Testis (tissue), 3 donors: ENCODE measurements around the gene IGFBP2. TPM values are rescaled to one million over a fixed set of nuclear protein-coding genes. Genes with fewer than 3 reads are reported as not detected.

Source experiments
- DNase-seq: peaks from one replicate; pipeline ENCODE4 v3.0.0-alpha.2; 2019
- H3K27ac ChIP-seq, 2 donors: fragments of 200-600 bp; sonication (generic); one replicate each; pipeline ENCODE4 v1.5.1; 2019
- H3K27me3 ChIP-seq: fragments of 200-600 bp; sonication (generic); one replicate; pipeline ENCODE4 v1.5.1; 2019
- H3K36me3 ChIP-seq: fragments of 200-600 bp; sonication (generic); one replicate; pipeline ENCODE4 v1.5.1; 2017; ENCODE audit warnings: low read depth; ENCODE audit errors: missing control alignments
- H3K4me1 ChIP-seq: fragments of 200-600 bp; sonication (generic); one replicate; pipeline ENCODE4 v1.5.1; 2019
- H3K4me3 ChIP-seq, 2 donors: fragments of 200-600 bp; sonication (generic); one replicate each; pipeline ENCODE4 v1.5.1; 2017 to 2019
- H3K9me3 ChIP-seq: fragments of 200-600 bp; sonication (generic); one replicate; pipeline ENCODE4 v1.5.1; 2017
- POLR2A ChIP-seq: fragments of 450-650 bp; IDR thresholded peaks from one replicate; pipeline ENCODE4 v1.6.1; 2017; ENCODE audit warnings: antibody characterized with exemption, mild to moderate bottlenecking, moderate library complexity
- WGBS, 2 donors: methylation state at CpG; one replicate each; pipeline ENCODE4 v1.1.5; 2018; 5-methylcytosine and 5-hydroxymethylcytosine counted together
- intact Hi-C: fragments of 100-400 bp; cut with DNase I; formaldehyde crosslinking; loops from one replicate; pipeline ENCODE4 v1.15.1; 2023; ENCODE audit warnings: low total_unique reads
- polyA plus RNA-seq: library from polyadenylated mRNA; stranded (reverse); fragments of 350-450 nt; fragmentation: Illumina TruSeq; extraction: RNeasy Lipid Tissue Mini Kit (QIAGEN cat#74804); gene quantifications from one replicate; pipeline ENCODE4 v1.2.3, GENCODE V29; 2014; ENCODE audit warnings: low read depth, low replicate concordance; ENCODE audit not compliant: insufficient read depth
- total RNA-seq, 2 donors: library from RNA; depleted of rRNA; stranded (reverse); fragments of >200 nt; gene quantifications; one replicate each; pipeline ENCODE4 v1.2.3, GENCODE V29; 2016
- TF ChIP-seq, protein P1 (sequence below), 3 experiments: fragments of 450-650 bp in 2 of 3; fragments of 200-600 bp in 1 of 3; sonication (generic) in 1 of 3; IDR thresholded peaks; one replicate each; pipeline ENCODE4 v1.5.1; 2016 to 2019; ENCODE audit warnings: antibody characterized with exemption in 3 of 3, mild to moderate bottlenecking in 2 of 3, moderate library complexity in 1 of 3

The IGFBP2 gene
- total and polyA plus RNA-seq, 3 donors from 2014 or later = 100 to 180 (median 118) TPM

DNA sequence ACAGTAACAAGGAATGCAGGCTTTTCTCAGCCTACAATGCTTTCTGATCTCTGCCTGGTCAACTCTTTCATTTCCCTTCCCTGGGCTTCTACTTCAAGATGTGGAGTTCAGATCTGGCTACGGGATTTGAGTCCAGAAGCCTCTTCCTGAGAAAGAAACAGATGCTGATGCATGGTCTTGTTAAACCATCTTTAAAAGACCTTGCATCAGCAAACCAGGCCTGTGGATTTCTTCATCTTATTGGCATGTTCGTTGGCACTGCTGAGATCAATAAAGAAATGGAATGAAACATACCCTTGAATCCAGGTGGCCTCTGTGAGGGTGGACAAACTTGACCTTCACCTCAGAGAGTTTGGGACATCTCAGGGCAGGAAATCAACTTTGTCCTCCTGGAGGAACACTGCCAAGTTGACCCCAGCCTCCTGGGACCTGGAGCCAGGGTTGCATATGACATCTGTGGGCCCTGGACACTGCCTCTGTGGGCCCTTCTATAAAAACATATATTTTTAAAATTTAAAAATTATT is 21.4 kb downstream of the IGFBP2 start:
- Histone ChIP-seq H3K36me3 (no peaks in the 10 kb centered on the region), H3K27me3 (no peaks in the 10 kb centered on the region), H3K4me1 (peaks cover 11% of the 10 kb centered on the region), H3K27ac (no peak overlapping the region), H3K9me3 (no peaks in the 10 kb centered on the region), H3K4me3 (no peak overlapping the region)
- no peak for TF ChIP-seq POLR2A
- TF ChIP-seq, protein P1, sequence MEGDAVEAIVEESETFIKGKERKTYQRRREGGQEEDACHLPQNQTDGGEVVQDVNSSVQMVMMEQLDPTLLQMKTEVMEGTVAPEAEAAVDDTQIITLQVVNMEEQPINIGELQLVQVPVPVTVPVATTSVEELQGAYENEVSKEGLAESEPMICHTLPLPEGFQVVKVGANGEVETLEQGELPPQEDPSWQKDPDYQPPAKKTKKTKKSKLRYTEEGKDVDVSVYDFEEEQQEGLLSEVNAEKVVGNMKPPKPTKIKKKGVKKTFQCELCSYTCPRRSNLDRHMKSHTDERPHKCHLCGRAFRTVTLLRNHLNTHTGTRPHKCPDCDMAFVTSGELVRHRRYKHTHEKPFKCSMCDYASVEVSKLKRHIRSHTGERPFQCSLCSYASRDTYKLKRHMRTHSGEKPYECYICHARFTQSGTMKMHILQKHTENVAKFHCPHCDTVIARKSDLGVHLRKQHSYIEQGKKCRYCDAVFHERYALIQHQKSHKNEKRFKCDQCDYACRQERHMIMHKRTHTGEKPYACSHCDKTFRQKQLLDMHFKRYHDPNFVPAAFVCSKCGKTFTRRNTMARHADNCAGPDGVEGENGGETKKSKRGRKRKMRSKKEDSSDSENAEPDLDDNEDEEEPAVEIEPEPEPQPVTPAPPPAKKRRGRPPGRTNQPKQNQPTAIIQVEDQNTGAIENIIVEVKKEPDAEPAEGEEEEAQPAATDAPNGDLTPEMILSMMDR (IDR thresholded peaks at IDR 0.05) = no peak
- WGBS, 2 donors = 81 to 85% methylated on average over 2 of the region's 2 CpGs
- intact Hi-C loops = no loop called here
- DNase-seq = no peak

DNA sequence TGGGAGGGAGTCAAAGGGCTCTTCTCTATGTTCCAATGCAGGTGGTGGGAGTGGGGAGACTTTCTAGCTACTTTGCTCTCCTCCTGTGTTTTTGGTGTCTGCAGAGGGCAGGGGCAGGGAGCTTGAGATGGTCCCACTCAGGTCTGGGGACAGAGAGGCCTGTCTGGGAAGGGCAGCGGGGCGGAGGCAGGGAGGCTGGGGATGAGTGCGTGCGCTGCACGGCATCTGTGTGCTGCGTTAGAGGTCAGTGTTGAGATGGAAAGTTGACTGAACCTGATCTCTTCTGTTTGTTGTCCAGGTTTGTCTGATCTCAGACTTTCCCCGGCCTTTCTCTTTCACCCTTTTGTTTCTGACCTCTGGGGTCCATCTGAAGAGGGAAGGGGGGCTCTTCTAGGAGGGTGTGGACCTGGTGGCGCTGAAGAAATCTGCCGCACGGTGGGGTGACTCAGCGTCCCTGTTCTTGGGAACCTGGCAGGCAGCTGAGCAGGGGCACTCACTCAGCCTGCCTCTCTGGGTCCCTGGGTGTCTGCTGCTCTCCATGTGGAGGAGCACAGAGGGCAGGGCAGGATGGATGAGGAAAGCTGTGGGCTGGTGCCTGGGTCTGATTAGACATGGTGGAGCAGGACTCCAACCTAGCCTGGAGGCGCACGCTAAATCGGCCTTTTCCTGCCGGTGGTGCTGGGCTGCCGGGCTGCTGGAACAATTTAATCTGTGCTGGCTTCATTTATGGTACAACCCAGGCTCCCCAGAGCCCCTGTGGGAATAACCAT is 24.1 kb downstream of the IGFBP2 start:
- no peaks in the 10 kb centered on the region for H3K4me1 ChIP-seq
- no peak overlapping the region for H3K27ac ChIP-seq
- intact Hi-C loops = no loop called here
- 78 to 83% methylated on average over 16 of the region's 16 CpGs for WGBS, 2 donors
- DNase-seq = no peak
- H3K27me3 ChIP-seq = no peaks in the 10 kb centered on the region
- no peaks in the 10 kb centered on the region for H3K9me3 ChIP-seq
- no peak overlapping the region for H3K4me3 ChIP-seq
- TF ChIP-seq POLR2A = no peak
- TF ChIP-seq, protein P1 (IDR thresholded peaks at IDR 0.05) = no peak
- H3K36me3 ChIP-seq = no peaks in the 10 kb centered on the region

DNA sequence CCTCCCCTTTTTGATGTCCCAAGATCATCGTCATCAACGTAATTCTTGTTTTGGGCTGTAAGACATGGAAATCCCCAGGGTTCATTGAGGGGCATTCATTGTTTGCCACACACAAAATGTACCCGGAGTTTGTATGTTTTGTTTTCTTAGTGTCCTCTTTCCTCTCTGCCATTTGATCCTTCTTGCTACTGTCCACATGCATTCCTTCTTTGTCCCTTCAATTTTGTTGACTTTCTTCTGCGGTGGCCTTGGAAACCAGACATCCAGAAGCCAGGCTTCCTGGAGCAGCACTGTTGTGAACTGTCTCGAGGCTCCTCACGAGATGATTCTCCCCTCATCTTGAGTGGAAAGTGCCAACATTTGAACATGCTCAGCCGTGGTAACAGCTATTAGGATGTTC is 24.8 kb downstream of the IGFBP2 start:
- 65 to 74% methylated on average over 7 of the region's 7 CpGs for WGBS, 2 donors
- H3K4me1 ChIP-seq = no peaks in the 10 kb centered on the region
- intact Hi-C loops = no loop called here
- no peak overlapping the region for H3K27ac ChIP-seq
- DNase-seq = no peak
- H3K36me3 ChIP-seq = no peaks in the 10 kb centered on the region
- no peaks in the 10 kb centered on the region for H3K27me3 ChIP-seq
- H3K4me3 ChIP-seq = no peak overlapping the region
- no peak for TF ChIP-seq POLR2A
- TF ChIP-seq, protein P1 (IDR thresholded peaks at IDR 0.05) = no peak
- H3K9me3 ChIP-seq = no peaks in the 10 kb centered on the region

DNA sequence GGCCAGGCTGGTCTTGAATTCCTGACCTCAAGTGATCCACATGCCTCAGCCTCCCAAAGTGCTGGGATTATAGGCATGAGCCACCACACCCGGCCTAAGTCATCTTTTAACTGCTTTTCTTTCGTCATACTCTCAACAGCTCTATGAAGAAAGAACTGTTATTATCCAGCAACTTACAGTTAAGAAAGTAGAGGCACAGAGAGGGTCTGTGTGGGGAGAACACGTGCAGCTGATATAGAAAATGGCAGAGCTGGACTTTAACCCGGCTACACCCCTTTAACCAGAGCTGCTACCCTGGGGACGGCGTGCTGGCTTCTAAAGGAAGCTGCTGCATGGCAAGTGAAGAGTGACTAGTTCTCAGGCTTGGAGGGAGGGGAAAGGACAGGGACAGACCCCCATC is 25.5 kb downstream of the IGFBP2 start:
- intact Hi-C loops = no loop called here
- no peak for TF ChIP-seq POLR2A
- H3K27me3 ChIP-seq = no peaks in the 10 kb centered on the region
- no peaks in the 10 kb centered on the region for H3K4me1 ChIP-seq
- no peak for DNase-seq
- H3K4me3 ChIP-seq = no peak overlapping the region
- H3K27ac ChIP-seq = no peak overlapping the region
- H3K9me3 ChIP-seq = no peaks in the 10 kb centered on the region
- no peaks in the 10 kb centered on the region for H3K36me3 ChIP-seq
- WGBS, 2 donors = 88 to 95% methylated on average over 6 of the region's 6 CpGs

DNA sequence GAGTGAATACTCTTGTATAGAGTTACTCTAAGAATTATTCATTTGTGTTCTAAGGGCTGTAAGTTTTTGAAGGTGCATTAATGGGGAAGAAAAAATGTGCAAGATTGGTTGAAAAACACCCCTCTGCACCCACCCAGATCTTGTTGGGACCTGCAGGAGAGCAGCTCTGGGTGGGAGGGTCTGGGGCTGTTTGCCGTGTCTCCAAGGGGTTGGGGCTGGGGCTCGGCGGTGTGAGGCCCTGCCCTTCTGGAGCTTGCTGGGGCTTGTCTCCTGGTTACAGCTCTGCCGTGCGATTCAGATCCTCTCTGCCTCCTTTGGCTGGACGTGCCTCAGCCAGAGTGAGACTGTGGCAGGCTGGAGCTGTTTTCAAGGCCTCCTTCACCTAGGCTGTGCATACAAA is 26.1 kb downstream of the IGFBP2 start:
- TF ChIP-seq, protein P1 (IDR thresholded peaks at IDR 0.05) = no peak
- no peak for TF ChIP-seq POLR2A
- Histone ChIP-seq H3K9me3 (no peaks in the 10 kb centered on the region), H3K36me3 (no peaks in the 10 kb centered on the region), H3K4me1 (no peaks in the 10 kb centered on the region), H3K27ac (no peak overlapping the region), H3K4me3 (no peak overlapping the region), H3K27me3 (no peaks in the 10 kb centered on the region)
- no peak for DNase-seq
- intact Hi-C loops = no loop called here
- 70 to 72% methylated on average over 6 of the region's 6 CpGs for WGBS, 2 donors
